ENCODE measurements around the gene LRRC75B.
"Not testable (repeated sequence)": the region's sequence is repeated elsewhere in the genome, so short reads cannot be mapped to it uniquely, and the experiment has no call there.

The LRRC75B gene

GRCh38 chr22:24592851-24593558 is at the start of gene LRRC75B:
TSS of gene LRRC75B (minus strand) at chr22:24593073. CDS start at chr22:24593039, 34 bp downstream.
- DNase-seq (ENCODE audit: low spot score) = peak; percentile 84

DNA sequence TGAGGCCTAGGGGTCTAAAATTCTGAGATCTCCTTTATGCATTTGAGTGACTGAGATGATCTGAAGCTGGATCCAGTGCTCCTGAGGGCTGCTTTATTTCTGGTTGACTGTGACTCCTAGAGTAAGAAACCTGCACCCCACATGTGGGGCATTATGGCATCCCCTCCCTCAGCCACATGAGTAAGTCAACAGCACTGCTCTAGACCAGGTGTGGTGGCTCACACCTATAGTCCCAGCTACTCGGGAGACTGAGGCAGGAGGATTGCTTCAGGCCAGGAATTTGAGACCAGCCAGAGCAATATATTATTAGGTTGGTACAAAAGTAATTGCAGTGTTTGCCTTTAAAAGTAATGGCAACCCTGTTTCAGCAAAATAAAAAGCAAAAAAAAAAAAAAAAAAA is 49.4 kb upstream of the LRRC75B start:
- not testable (repeated sequence) for DNase-seq (ENCODE audit: low spot score)

DNA sequence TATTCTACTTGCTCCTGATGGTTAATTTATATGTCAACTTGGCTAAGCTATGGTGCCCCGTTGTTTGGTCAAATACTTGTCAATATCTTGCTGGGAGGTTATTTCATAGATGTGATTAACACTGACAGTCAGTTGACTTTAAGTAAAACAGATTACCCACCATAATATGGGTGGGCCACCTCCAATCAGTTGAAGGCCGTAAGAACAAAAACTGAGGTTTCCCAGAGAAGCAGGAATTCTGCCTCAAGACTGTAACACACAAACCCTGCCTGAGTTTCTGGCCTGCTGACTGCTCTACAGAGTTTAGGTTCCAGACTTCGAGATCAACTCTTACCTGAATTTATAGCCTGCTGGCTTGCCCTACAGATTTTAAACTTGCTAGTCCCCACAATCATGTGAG is 43.6 kb upstream of the LRRC75B start:
- DNase-seq (ENCODE audit: low spot score) = not testable (repeated sequence)

DNA sequence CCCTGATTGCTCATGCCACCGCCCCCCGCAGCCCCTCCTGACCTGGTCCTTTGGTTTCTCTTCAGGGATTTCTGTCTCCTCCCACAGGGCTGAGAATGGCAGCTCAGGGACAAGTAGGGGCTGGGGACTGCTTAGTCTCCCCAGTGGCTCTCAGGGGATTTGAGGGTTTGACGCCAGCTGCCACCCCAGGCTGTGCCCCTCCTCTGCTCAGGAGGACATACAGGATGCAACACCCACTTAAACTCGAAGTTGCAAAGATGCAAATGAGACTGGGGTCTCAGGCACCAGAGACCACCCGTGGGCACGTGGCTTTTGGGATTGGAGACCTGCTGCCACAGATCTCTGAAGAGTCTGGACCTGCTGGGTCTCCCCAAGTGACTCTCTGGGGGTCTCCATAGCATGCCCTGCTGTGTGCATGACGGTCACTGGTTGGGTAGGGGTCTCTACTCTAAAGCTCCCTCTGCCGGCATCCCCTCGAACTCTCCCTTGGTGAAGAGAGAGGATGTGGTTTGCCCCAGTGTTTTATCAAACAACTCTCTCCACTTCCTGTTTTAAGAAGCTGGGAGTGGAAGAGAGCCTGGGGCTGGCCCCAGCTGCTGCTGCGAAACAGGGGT is 42.0 kb upstream of the LRRC75B start:
- DNase-seq (ENCODE audit: low spot score) = not testable (repeated sequence)

- DNase-seq (ENCODE audit: low spot score) = not testable (repeated sequence)
Measured at GRCh38 chr22:24633231-24634023, 40.6 kb upstream of the LRRC75B start.

DNA sequence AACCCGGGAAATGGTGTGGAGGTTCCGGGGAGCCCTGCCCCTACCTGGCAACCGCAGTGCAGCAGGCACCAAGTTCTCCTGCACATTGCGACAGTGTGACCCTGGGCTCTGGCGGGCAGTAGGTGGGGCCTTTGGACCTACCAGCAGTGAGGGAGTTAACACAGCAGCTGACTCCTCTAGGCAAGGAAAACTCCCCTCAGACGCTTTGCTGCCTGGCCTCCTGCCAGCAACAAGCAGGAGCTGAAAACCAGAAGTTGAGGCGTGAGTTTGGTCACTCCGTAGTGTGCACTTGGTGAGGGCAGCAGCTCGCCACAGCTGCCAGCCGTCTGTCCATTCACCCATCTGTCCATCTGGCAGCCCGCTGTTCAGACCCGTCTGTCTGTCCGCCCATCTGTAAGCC is 39.8 kb upstream of the LRRC75B start:
- peak; percentile 1 for DNase-seq (ENCODE audit: low spot score)

DNA sequence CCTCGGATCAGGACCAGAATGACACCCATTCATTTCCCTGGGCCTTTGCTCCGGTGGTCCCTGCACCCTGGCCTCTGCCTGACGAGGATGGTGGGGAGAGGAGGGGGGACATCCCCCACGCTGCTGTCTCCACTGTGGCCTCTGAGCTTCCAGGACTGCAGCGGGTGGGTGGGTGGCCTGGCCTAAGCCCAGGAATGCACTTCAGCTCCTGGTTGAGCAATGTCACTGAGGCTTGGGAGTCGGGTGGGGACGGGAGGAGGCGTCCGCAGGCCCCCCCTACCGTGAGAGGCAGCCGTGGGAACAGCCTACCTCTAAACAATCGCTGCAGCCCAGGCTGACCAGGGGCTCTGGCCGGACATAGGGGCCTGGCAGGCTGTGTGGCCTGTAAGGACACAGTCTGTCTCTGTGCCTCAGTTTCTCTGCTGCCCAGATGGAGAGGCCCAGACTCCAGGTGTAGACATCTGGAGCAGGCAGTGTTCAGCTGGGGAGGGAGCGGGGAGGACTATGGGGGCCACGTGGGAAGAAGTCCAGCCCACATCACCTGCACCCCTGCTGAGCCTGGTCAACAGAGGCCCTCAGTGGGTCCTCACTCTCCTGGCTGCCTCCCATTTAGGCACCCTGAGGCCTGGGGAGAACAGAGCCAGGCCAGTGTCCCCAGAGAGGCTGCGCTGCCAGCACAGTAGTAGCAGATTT is 38.7 kb upstream of the LRRC75B start:
- DNase-seq (ENCODE audit: low spot score) = not testable (repeated sequence)

DNA sequence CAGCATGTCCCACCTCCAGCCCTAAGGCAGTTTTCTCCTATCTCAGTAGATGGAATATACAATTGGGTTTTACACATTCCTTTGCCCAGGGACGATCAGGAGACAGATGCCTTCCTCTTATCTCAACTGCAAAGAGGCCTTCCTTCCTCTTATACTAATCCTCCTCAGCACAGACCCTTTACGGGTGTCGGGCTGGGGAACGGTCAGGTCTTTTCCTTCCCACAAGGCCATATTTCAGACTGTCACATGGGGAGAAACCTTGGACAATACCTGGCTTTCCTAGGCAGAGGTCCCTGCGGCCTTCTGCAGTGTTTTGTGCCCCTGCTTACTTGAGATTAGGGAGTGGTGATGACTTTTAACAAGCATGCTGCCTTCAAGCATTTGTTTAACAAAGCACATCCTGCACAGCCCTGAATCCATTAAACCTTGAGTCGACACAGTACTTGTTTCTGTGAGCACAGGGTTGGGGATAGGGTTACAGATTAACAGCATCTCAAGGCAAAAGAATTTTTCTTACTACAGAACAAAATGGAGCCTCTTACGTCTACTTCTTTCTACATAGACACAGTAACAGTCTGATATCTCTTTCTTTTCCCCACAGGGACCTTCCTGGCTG is 38.0 kb upstream of the LRRC75B start:
- peak; percentile 46 for DNase-seq (ENCODE audit: low spot score)

- DNase-seq (ENCODE audit: low spot score) = peak; percentile 20
Measured at GRCh38 chr22:24629069-24629468, 36.2 kb upstream of the LRRC75B start.

GRCh38 chr22:24627911-24628310 is 35.0 kb upstream of the LRRC75B start:
- not testable (repeated sequence) for DNase-seq (ENCODE audit: low spot score)

DNA sequence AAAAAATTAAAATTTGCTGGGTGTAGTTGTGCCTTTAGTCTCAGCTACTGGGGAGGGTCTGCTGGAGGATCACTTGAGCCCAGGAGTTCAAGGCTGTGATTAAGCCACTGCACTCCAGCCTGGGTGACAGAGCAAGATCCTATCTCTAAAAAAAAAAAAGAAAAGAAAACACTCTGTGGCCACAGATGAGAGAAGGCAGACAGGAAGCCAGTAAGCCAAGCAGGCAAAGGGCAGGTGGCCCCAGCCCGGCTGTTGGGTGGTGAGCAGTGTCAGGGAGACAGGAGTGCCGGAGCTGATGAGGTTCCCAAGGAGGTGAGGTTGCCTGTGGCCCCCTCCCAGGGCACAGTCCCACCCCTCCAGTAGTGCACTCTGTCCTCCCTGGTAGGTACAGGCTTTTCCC is 29.7 kb upstream of the LRRC75B start:
- DNase-seq (ENCODE audit: low spot score) = not testable (repeated sequence)

- not testable (repeated sequence) for DNase-seq (ENCODE audit: low spot score)
Measured at GRCh38 chr22:24621244-24621643, 28.4 kb upstream of the LRRC75B start.

DNA sequence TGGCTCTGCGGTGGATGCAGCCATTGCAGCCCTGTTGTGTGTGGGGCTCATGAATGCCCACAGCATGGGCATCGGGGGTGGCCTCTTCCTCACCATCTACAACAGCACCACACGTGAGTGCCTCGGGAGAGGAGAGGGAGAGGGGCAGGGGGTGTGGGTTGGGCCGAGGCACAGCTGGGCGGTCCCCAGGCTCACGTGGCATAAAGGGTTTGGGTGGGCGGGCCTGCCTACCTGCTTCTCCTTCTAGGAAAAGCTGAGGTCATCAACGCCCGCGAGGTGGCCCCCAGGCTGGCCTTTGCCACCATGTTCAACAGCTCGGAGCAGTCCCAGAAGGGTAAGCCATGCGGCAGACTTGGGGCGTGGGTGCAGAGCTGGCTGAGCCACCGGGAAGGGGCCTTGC is 21.9 kb upstream of the LRRC75B start:
- DNase-seq (ENCODE audit: low spot score) = not testable (repeated sequence)

DNA sequence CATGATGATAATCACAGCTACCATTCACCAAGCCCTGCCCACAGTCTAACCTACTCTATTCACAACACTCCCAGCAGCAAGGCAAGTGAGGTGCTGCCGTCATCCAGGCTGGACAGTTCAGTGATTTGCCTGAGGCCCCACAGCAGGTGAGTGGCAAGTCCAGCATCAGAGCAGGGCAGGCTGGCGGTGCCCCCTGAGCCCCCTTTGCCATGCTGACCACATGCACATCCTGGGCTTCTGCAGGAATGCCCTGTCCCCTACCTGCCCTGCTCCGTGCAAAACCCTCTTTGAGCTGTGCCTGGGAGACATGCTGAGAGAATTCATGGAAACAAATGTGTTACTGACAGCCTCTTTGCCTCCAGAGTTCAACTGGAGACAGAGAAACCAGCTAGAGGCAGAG is 17.0 kb upstream of the LRRC75B start:
- DNase-seq (ENCODE audit: low spot score) = not testable (repeated sequence)

DNA sequence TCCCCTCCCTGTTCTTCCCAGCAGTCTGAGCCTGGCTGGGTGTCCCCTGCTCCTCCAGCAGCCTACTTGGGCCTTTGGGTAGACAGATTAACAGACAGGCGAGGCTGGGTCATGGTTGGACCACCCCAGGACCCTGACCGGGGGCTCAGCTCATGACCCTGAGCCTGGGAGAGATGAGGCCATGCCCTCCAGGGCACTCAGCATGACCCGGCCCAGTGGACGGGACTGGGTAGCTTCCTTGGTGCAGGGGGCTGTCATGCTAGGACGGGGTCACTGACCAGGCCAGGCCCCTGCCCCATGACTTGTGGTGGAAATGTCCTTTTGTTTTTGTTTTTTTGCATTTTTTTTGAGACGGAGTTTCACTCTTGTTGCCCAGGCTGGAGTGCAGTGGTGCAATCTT is 15.5 kb upstream of the LRRC75B start:
- not testable (repeated sequence) for DNase-seq (ENCODE audit: low spot score)

DNA sequence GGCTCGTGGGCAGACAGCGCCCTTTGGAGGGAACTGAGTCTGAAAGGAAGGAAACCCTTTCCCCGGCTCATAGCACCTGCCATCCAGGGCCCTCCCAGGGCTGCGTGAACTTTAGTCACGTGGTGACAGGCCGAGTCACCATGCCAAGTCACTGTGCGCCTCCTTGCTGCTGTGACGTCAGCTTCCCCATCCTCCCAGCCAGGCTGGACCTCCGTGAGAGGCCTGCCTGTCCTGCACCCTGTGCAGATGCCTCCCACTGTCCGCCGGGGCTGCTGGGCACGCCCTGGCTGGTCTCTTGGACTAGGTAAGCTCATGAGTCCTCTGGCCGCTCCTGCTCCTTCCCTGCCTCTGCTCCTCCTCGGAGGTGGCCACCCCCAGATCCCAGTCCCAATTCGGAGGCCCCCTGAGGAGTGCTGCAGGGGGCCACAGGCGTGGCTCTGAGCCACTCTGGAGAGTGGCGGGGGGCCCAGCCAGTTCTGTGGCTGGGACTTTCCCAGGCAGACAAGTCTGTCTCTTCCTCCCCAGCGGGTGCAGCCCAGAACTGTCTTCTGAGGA is 14.6 kb upstream of the LRRC75B start:
- peak; percentile 84 for DNase-seq (ENCODE audit: low spot score)

DNA sequence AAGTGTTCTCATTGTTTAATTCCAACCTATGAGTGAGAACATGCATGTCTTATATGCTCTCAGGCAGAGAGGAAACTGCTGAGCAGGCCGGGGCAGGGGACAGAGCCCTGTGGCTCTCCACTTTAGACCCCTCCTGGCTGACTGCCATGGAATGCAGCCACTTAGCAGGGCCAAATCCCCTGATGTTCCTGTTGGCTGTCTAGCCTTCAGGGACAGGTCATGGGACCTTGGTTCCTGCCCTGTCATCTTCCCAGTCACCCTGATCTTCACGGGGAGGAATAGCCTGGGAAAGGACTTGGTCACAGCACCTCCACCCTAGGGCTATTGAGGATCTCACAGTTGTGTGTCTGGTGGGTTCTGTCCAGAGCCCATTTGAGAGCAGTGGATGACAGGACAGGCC is 13.5 kb upstream of the LRRC75B start:
- peak; percentile 9 for DNase-seq (ENCODE audit: low spot score)

DNA sequence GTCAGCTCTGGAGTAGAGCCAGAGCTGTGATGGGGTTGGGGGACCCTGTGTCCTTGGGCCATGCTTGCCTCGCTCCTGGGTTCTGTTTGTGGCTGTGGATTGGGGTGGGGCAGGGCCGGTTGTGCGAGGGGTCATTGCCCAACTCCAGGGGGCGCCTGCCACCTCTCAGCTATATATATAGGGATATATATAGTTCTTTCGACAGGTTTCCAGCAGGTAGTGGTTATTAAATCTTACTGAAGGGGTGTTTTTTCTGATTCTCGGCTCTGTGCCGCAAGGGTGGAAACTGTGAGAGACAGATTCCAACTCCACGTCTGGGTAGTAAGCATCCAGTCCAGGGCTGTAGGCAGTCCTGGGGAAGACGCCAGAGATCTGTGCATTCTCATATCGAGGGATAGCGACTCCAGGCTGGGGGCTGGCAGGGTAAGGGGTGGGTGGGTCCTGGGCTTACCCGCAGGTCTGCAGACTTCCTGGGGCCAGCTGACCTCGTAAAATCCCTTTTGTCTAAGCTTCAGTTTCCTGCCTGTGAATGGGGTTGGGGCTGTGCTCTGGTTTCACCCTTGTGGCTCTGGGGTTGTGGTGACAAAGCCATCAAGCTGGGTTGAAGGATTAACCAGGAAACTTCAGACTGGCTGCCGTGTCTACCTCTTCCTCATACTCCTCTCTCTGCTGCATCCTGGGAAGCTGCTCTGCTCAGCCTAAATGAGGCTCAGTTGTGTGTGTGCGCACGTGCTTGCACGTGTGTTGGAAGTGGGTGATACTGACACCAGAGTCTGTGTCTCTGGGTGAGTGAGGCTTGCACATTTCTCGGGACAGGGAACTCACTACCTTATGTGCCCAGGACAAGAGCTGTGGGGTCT is 11.1 kb upstream of the LRRC75B start:
- DNase-seq (ENCODE audit: low spot score) = peak; percentile 69

- DNase-seq (ENCODE audit: low spot score) = peak; percentile 45
Measured at GRCh38 chr22:24602847-24603769, 10.2 kb upstream of the LRRC75B start, which contains the start of gene GGT1. TSS of gene GGT1 (plus strand) at chr22:24603193. CDS start at chr22:24611082, 7,889 bp downstream.

Measured in kidney tubule cell (primary cell).